Measurements from ENCODE around the gene VPS35L. TPM values are rescaled to one million over a fixed set of nuclear protein-coding genes. Genes with fewer than 3 reads are reported as not detected.
A peak's percentile ranks its signal among the peaks of the same experiment; 100 is the strongest.
"Not testable (repeated sequence)": the region's sequence is repeated elsewhere in the genome, so short reads cannot be mapped to it uniquely, and the experiment has no call there.

Gene VPS35L
- total and polyA plus RNA-seq, 7 experiments from 2014 or later = 38.6 to 52.0 (median 46.6) TPM

DNA sequence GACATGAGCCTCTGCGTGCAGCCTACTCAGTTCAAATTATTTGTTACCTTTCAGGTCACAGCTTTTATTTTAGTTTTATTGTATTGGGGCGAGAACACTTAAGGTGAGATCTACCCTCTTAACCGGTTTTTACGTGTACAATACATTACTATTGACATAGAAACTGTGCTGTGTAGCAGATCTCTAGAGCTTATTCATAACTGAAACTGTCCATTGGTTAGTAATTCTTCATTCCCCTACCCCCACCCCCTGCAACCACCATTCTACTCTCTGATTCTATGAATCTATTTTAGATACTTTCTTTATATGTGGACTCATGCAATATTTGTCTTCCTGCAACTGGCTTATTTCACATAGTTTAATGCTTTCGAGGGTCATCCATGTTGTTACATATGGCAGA, 119.0 kb downstream of the VPS35L start:
- H3K4me1 Mint-ChIP-seq = peaks cover 0 to 4% (median 0%) of the 10 kb centered on the region in 7 donors
- H3K27me3 Mint-ChIP-seq = no peaks in the 10 kb centered on the region
- Histone ChIP-seq H3K27me3 (ENCODE audit: control insufficient read depth in 2 of 2, insufficient read depth in 2 of 2, low read length in 2 of 2) (no peaks in the 10 kb centered on the region), H3K36me3 (ENCODE audit: control insufficient read depth in 2 of 3, insufficient read depth in 3 of 3, low read length in 3 of 3) (peaks cover 0 to 11% (median 0%) of the 10 kb centered on the region in 3 experiments), H3K4me3 (ENCODE audit: low read length) (no peak overlapping the region), H3K4me1 (ENCODE audit: control insufficient read depth in 2 of 2, insufficient read depth in 2 of 2, low read length in 2 of 2) (no peaks in the 10 kb centered on the region), H3K9me3 (ENCODE audit: control insufficient read depth in 2 of 3, low read length in 3 of 3) (no peaks in the 10 kb centered on the region), H3K27ac (ENCODE audit: low read depth, low read length) (no peak overlapping the region)
- no peak for ATAC-seq
- CTCF ChIA-PET = interaction anchor here (1.0 kb wide), 1 partner anchor 118 kb away, joined by 3 read pairs; no protein-coding TSS in a partner anchor
- no peaks in the 10 kb centered on the region for H3K9me3 Mint-ChIP-seq
- intact Hi-C loops (cut with micrococcal nuclease) = no loop called here
- no peak overlapping the region for H3K4me3 Mint-ChIP-seq
- H3K36me3 Mint-ChIP-seq = peaks cover 4 to 52% (median 32%) of the 10 kb centered on the region in 5 donors
- H3K27ac Mint-ChIP-seq = no peak overlapping the region
- POLR2A ChIA-PET = no interaction called here
- DNase-seq = no peak

- ChIA-PET POLR2A (interaction anchor here (0.8 kb wide), 1 partner anchor 11 kb away, joined by 4 read pairs; no protein-coding TSS in a partner anchor), CTCF (no interaction called here)
- Histone ChIP-seq H3K4me1 (ENCODE audit: control insufficient read depth in 2 of 2, insufficient read depth in 2 of 2, low read length in 2 of 2) (no peaks in the 10 kb centered on the region), H3K27ac (ENCODE audit: low read depth, low read length) (no peak overlapping the region), H3K36me3 (ENCODE audit: control insufficient read depth in 2 of 3, insufficient read depth in 3 of 3, low read length in 3 of 3) (peaks cover 0 to 4% (median 0%) of the 10 kb centered on the region in 3 experiments), H3K4me3 (ENCODE audit: low read length) (no peak overlapping the region), H3K27me3 (ENCODE audit: control insufficient read depth in 2 of 2, insufficient read depth in 2 of 2, low read length in 2 of 2) (no peaks in the 10 kb centered on the region), H3K9me3 (ENCODE audit: control insufficient read depth in 2 of 3, low read length in 3 of 3) (no peaks in the 10 kb centered on the region)
- Mint-ChIP-seq H3K27me3 (no peaks in the 10 kb centered on the region), H3K36me3 (peaks cover 4 to 54% (median 40%) of the 10 kb centered on the region in 5 donors), H3K9me3 (no peaks in the 10 kb centered on the region), H3K4me3 (no peak overlapping the region), H3K4me1 (peaks cover 0 to 7% (median 0%) of the 10 kb centered on the region in 7 donors), H3K27ac (no peak overlapping the region)
- DNase-seq = no peak
- no peak for ATAC-seq
- intact Hi-C loops (cut with micrococcal nuclease) = no loop called here
Observed at GRCh38 chr16:19677402-19677801, 121.9 kb downstream of the VPS35L start.

DNA sequence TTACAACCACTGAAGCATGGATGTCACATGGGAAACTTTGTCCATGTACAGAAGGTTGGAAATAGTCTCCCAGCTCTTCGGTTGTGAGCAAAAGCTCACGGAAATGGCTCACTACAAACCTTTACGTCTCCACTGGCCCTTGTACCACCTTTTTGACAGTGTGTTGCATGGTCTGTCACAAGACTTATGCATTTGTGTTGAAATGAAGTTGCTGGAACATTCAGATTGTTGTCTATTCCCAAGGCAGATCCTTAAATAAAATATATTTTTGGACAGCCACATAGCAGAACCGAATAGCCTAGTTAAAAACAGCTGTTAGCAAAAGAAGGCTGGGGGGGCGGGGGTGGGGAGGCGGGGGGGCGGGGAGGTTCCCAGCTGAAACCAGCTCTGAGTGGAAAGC, 123.3 kb downstream of the VPS35L start:
- no peaks in the 10 kb centered on the region for H3K9me3 ChIP-seq (ENCODE audit: control insufficient read depth in 2 of 3, low read length in 3 of 3)
- ChIA-PET POLR2A (interaction anchor here (0.7 kb wide), 1 partner anchor 9 kb away, joined by 3 read pairs; no protein-coding TSS in a partner anchor), CTCF (interaction anchor here (0.6 kb wide), 1 partner anchor 17 kb away, joined by 3 read pairs; no protein-coding TSS in a partner anchor)
- intact Hi-C loops (cut with micrococcal nuclease) = no loop called here
- H3K4me1 ChIP-seq (ENCODE audit: control insufficient read depth in 2 of 2, insufficient read depth in 2 of 2, low read length in 2 of 2) = no peaks in the 10 kb centered on the region
- Mint-ChIP-seq H3K36me3 (peaks cover 14 to 61% (median 51%) of the 10 kb centered on the region in 5 donors), H3K27me3 (no peaks in the 10 kb centered on the region), H3K4me3 (no peak overlapping the region), H3K9me3 (peaks cover 0 to 6% (median 0%) of the 10 kb centered on the region in 11 donors), H3K4me1 (peaks cover 0 to 7% (median 0%) of the 10 kb centered on the region in 7 donors), H3K27ac (peak overlapping the region in 1 of 9 donors; percentile 70)
- H3K4me3 ChIP-seq (ENCODE audit: low read length) = no peak overlapping the region
- no peak for ATAC-seq
- peaks cover 4 to 16% (median 6%) of the 10 kb centered on the region in 3 experiments for H3K36me3 ChIP-seq (ENCODE audit: control insufficient read depth in 2 of 3, insufficient read depth in 3 of 3, low read length in 3 of 3)
- no peak overlapping the region for H3K27ac ChIP-seq (ENCODE audit: low read depth, low read length)
- no peak for DNase-seq
- no peaks in the 10 kb centered on the region for H3K27me3 ChIP-seq (ENCODE audit: control insufficient read depth in 2 of 2, insufficient read depth in 2 of 2, low read length in 2 of 2)

DNA sequence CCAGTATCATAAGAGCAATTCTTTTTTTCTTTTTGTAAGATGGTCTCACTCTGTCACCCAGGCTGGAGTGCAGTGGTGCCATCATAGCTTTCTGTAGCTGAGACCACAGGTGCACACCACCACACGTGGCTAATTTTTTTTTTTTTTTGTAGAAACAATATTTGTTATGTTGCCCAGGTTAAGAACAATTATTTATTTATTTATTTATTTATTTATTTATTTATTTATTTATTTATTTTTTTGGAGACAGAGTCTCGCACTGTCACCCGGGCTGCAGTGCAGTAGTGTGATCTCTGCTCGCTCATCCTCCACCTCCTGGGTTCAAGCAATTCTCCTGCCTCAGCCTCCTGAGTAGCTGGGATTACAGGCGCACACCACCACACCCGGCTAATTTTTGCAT, 123.8 kb downstream of the VPS35L start:
- H3K9me3 ChIP-seq (ENCODE audit: control insufficient read depth in 2 of 3, low read length in 3 of 3); H3K4me3 Mint-ChIP-seq; DNase-seq; ATAC-seq; H3K9me3 Mint-ChIP-seq; H3K27me3 Mint-ChIP-seq; intact Hi-C loops (cut with micrococcal nuclease); H3K4me1 Mint-ChIP-seq; H3K4me3 ChIP-seq (ENCODE audit: low read length); H3K27me3 ChIP-seq (ENCODE audit: control insufficient read depth in 2 of 2, insufficient read depth in 2 of 2, low read length in 2 of 2); H3K4me1 ChIP-seq (ENCODE audit: control insufficient read depth in 2 of 2, insufficient read depth in 2 of 2, low read length in 2 of 2); H3K27ac ChIP-seq (ENCODE audit: low read depth, low read length): not testable (repeated sequence)
- Mint-ChIP-seq H3K27ac (peak overlapping the region in 1 of 9 donors; percentile 30), H3K36me3 (peaks cover 14 to 64% (median 54%) of the 10 kb centered on the region in 5 donors)
- POLR2A ChIA-PET = interaction anchor here (0.7 kb wide), 1 partner anchor 8 kb away, joined by 3 read pairs; no protein-coding TSS in a partner anchor
- peaks cover 4 to 21% (median 8%) of the 10 kb centered on the region in 3 experiments for H3K36me3 ChIP-seq (ENCODE audit: control insufficient read depth in 2 of 3, insufficient read depth in 3 of 3, low read length in 3 of 3)
- CTCF ChIA-PET = interaction anchor here (2.2 kb wide), 1 partner anchor 17 kb away, joined by 6 read pairs; no protein-coding TSS in a partner anchor

- DNase-seq = no peak
- H3K27me3 Mint-ChIP-seq = no peaks in the 10 kb centered on the region
Observed at GRCh38 chr16:19680881-19681340, 125.4 kb downstream of the VPS35L start.

GRCh38 chr16:19681637-19682036, 126.1 kb downstream of the VPS35L start:
- no peaks in the 10 kb centered on the region for H3K27me3 Mint-ChIP-seq
- intact Hi-C loops (cut with micrococcal nuclease) = no loop called here
- Histone ChIP-seq H3K27ac (ENCODE audit: low read depth, low read length) (no peak overlapping the region), H3K4me3 (ENCODE audit: low read length) (no peak overlapping the region), H3K9me3 (ENCODE audit: control insufficient read depth in 2 of 3, low read length in 3 of 3) (peaks cover 0 to 8% (median 0%) of the 10 kb centered on the region in 3 experiments), H3K4me1 (ENCODE audit: control insufficient read depth in 2 of 2, insufficient read depth in 2 of 2, low read length in 2 of 2) (no peaks in the 10 kb centered on the region), H3K36me3 (ENCODE audit: control insufficient read depth in 2 of 3, insufficient read depth in 3 of 3, low read length in 3 of 3) (peaks cover 8 to 26% (median 10%) of the 10 kb centered on the region in 3 experiments), H3K27me3 (ENCODE audit: control insufficient read depth in 2 of 2, insufficient read depth in 2 of 2, low read length in 2 of 2) (no peaks in the 10 kb centered on the region)
- peaks cover 6 to 69% (median 59%) of the 10 kb centered on the region in 5 donors for H3K36me3 Mint-ChIP-seq
- ChIA-PET POLR2A (no interaction called here), CTCF (interaction anchor here (2.2 kb wide), 1 partner anchor 15 kb away, joined by 6 read pairs; no protein-coding TSS in a partner anchor)
- no peak overlapping the region for H3K4me3 Mint-ChIP-seq
- DNase-seq (no peak), ATAC-seq (no peak)
- peaks cover 0 to 13% (median 4%) of the 10 kb centered on the region in 7 donors for H3K4me1 Mint-ChIP-seq
- H3K27ac Mint-ChIP-seq = peak overlapping the region in 1 of 9 donors; percentile 28
- peaks cover 0 to 16% (median 3%) of the 10 kb centered on the region in 11 donors for H3K9me3 Mint-ChIP-seq

More at GRCh38 chr16:19680881-19681340, 125.4 kb downstream of the VPS35L start:
- peaks cover 8 to 28% (median 10%) of the 10 kb centered on the region in 3 experiments for H3K36me3 ChIP-seq (ENCODE audit: control insufficient read depth in 2 of 3, insufficient read depth in 3 of 3, low read length in 3 of 3)
- intact Hi-C loops (cut with micrococcal nuclease) = no loop called here
- Mint-ChIP-seq H3K36me3 (peaks cover 9 to 68% (median 59%) of the 10 kb centered on the region in 5 donors), H3K4me3 (no peak overlapping the region), H3K27ac (peak overlapping the region in 4 of 9 donors; percentile 8 to 72 (median 38)), H3K4me1 (peaks cover 0 to 7% (median 0%) of the 10 kb centered on the region in 7 donors), H3K9me3 (peaks cover 0 to 16% (median 3%) of the 10 kb centered on the region in 11 donors)
- H3K27ac ChIP-seq (ENCODE audit: low read depth, low read length) = no peak overlapping the region
- H3K9me3 ChIP-seq (ENCODE audit: control insufficient read depth in 2 of 3, low read length in 3 of 3) = peaks cover 0 to 8% (median 0%) of the 10 kb centered on the region in 3 experiments
- ChIA-PET POLR2A (no interaction called here), CTCF (interaction anchor here (2.2 kb wide), 1 partner anchor 16 kb away, joined by 6 read pairs; no protein-coding TSS in a partner anchor)
- no peak for ATAC-seq
- no peaks in the 10 kb centered on the region for H3K27me3 ChIP-seq (ENCODE audit: control insufficient read depth in 2 of 2, insufficient read depth in 2 of 2, low read length in 2 of 2)
- H3K4me1 ChIP-seq (ENCODE audit: control insufficient read depth in 2 of 2, insufficient read depth in 2 of 2, low read length in 2 of 2) = no peaks in the 10 kb centered on the region
- no peak overlapping the region for H3K4me3 ChIP-seq (ENCODE audit: low read length)
